Lower leg skin (tissue), 3 donors: Measurements from ENCODE around the gene ASCC1.

Experiments
- POLR2A ChIP-seq, 2 donors: fragments of 450-650 bp; IDR thresholded peaks; one replicate each; pipeline ENCODE4 v1.6.1; 2016 to 2017; ENCODE audit warnings: antibody characterized with exemption in 2 of 2, mild to moderate bottlenecking in 1 of 2, moderate library complexity in 1 of 2
- TF ChIP-seq, protein P1 (sequence below), 3 donors: fragments of 450-650 bp; IDR thresholded peaks; one replicate each; pipeline ENCODE4 v1.5.1; 2016; ENCODE audit warnings: antibody characterized with exemption in 3 of 3, mild to moderate bottlenecking in 3 of 3, moderate library complexity in 2 of 3

DNA sequence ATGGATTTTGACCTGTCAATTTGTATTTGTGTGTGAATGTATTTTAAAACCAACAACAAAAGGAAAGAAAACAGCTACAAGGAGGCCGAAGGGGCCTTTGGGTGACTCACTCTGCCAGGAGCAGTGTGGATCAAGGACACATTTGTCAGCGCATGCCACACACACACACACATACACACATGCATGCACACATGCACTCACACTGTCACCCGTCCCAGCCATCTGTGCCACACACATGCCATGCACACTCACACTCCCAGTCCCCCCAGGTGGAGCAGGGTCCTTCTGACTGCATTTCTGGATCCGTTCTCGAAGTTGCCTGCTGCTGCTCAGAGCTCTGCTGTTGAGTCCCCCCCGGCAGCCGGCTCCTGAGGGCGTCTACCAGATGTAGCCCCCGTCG lies 153.7 kb downstream of the ASCC1 start:
- TF ChIP-seq, protein P1, sequence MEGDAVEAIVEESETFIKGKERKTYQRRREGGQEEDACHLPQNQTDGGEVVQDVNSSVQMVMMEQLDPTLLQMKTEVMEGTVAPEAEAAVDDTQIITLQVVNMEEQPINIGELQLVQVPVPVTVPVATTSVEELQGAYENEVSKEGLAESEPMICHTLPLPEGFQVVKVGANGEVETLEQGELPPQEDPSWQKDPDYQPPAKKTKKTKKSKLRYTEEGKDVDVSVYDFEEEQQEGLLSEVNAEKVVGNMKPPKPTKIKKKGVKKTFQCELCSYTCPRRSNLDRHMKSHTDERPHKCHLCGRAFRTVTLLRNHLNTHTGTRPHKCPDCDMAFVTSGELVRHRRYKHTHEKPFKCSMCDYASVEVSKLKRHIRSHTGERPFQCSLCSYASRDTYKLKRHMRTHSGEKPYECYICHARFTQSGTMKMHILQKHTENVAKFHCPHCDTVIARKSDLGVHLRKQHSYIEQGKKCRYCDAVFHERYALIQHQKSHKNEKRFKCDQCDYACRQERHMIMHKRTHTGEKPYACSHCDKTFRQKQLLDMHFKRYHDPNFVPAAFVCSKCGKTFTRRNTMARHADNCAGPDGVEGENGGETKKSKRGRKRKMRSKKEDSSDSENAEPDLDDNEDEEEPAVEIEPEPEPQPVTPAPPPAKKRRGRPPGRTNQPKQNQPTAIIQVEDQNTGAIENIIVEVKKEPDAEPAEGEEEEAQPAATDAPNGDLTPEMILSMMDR (IDR thresholded peaks at IDR 0.05): no peak
- TF ChIP-seq POLR2A (IDR thresholded peaks at IDR 0.05): no peak
